C4-2B (cell line): ENCODE measurements around the gene NUP214.

Experiments
- ZFX ChIP-seq: fragments of 450-650 bp; IDR thresholded peaks from 2 replicates; pipeline ENCODE4 v1.6.1; 2017
- TF ChIP-seq, protein P1 (sequence below): fragments of 450-650 bp; conservative IDR thresholded peaks from 2 replicates; pipeline ENCODE4 v1.5.1; 2017; ENCODE audit warnings: mild to moderate bottlenecking

DNA sequence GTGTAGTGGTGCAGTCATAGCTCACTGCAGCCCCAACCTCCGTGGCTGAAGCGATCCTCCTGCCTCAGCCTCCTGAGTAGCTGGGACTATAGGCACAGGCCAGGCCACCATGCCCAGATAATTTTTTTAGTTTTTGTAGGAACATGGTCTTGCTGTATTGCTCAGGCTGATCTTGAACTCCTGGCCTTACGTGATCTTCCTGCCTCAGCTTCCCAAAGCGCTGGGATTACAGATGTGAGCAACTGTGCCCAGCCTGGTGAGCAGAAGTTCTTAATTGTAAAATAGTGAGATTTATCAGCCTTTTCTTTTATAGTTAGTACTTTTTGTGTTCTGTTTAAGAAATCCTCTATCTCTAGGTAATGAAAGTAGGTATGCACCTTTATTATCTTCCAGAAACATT, 42.5 kb downstream of the NUP214 start:
- TF ChIP-seq, protein P1, sequence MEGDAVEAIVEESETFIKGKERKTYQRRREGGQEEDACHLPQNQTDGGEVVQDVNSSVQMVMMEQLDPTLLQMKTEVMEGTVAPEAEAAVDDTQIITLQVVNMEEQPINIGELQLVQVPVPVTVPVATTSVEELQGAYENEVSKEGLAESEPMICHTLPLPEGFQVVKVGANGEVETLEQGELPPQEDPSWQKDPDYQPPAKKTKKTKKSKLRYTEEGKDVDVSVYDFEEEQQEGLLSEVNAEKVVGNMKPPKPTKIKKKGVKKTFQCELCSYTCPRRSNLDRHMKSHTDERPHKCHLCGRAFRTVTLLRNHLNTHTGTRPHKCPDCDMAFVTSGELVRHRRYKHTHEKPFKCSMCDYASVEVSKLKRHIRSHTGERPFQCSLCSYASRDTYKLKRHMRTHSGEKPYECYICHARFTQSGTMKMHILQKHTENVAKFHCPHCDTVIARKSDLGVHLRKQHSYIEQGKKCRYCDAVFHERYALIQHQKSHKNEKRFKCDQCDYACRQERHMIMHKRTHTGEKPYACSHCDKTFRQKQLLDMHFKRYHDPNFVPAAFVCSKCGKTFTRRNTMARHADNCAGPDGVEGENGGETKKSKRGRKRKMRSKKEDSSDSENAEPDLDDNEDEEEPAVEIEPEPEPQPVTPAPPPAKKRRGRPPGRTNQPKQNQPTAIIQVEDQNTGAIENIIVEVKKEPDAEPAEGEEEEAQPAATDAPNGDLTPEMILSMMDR = no peak
- TF ChIP-seq ZFX = no peak
